WTC11 (cell line): Measurements from ENCODE around the gene OR4B1. TPM values are rescaled to one million over a fixed set of nuclear protein-coding genes. Genes with fewer than 3 reads are reported as not detected.

Source experiments
- ATAC-seq: fragments of 200-7000 bp; cut with Tn5 transposase; 2 replicates; pipeline ENCODE4 v1.10.0; 2021; ENCODE audit warnings: mild to moderate bottlenecking, moderate library complexity
- CTCF ChIA-PET: fragments of 300-600 bp; sonication (Branson Sonifier 250); formaldehyde crosslinking; loops from one replicate; lab custom pipeline; 2021; ENCODE audit warnings: antibody characterized with exemption; lab: Charles Lee
- POLR2A ChIA-PET: fragments of 350-600 bp; sonication (Branson Sonifier 250); formaldehyde crosslinking; loops from one replicate; lab custom pipeline; 2021; ENCODE audit warnings: antibody characterized with exemption; lab: Charles Lee
- DNase-seq: peaks from one replicate; pipeline ENCODE4 v3.0.0; 2021; ENCODE audit warnings: low spot score
- H3K27ac Mint-ChIP-seq: 2 replicates; pipeline ENCODE4 v1.8.0; 2021; ENCODE audit warnings: mixed read lengths
- H3K27me3 Mint-ChIP-seq: 2 replicates; pipeline ENCODE4 v1.8.0; 2021; ENCODE audit warnings: low read depth, mild to moderate bottlenecking, moderate library complexity, mixed read lengths
- H3K36me3 Mint-ChIP-seq: 2 replicates; pipeline ENCODE4 v1.8.0; 2021; ENCODE audit warnings: mixed read lengths
- H3K4me1 Mint-ChIP-seq: 2 replicates; pipeline ENCODE4 v1.8.0; 2022; ENCODE audit warnings: mixed read lengths
- H3K4me3 Mint-ChIP-seq: 2 replicates; pipeline ENCODE4 v1.8.0; 2021; ENCODE audit warnings: mild to moderate bottlenecking, moderate library complexity, mixed read lengths
- H3K9me3 Mint-ChIP-seq: 2 replicates; pipeline ENCODE4 v1.8.0; 2021; ENCODE audit warnings: mixed read lengths
- HMGA2 ChIP-seq: fragments of 250-450 bp; sonication (Bioruptor Pico); IDR thresholded peaks from 2 replicates; pipeline ENCODE4 v1.4.0; 2021; ENCODE audit warnings: mild to moderate bottlenecking, moderate library complexity
- NFYB ChIP-seq: sonication (generic); formaldehyde crosslinking; conservative IDR thresholded peaks from 2 replicates; pipeline ENCODE4 v1.8.0; 2022; ENCODE audit warnings: low read depth, missing genetic modification reagents
- NR1H2 ChIP-seq: sonication (generic); formaldehyde crosslinking; IDR thresholded peaks from 2 replicates; pipeline ENCODE4 v1.9.0; 2021; ENCODE audit warnings: mild to moderate bottlenecking, moderate library complexity, missing genetic modification reagents
- RORB ChIP-seq: fragments of 250-450 bp; sonication (Bioruptor Pico); IDR thresholded peaks from 2 replicates; pipeline ENCODE4 v1.9.0; 2021; ENCODE audit warnings: mild to moderate bottlenecking
- SMAD4 ChIP-seq: sonication (generic); formaldehyde crosslinking; IDR thresholded peaks from 2 replicates; pipeline ENCODE4 v1.8.0; 2022; ENCODE audit warnings: mild to moderate bottlenecking, missing genetic modification reagents
- SOX15 ChIP-seq: fragments of 250-450 bp; sonication (Bioruptor Pico); IDR thresholded peaks from 2 replicates; pipeline ENCODE4 v1.9.0; 2021; ENCODE audit warnings: mild to moderate bottlenecking
- TCF7 ChIP-seq: sonication (generic); formaldehyde crosslinking; IDR thresholded peaks from 2 replicates; pipeline ENCODE4 v1.8.0; 2022; ENCODE audit warnings: mild to moderate bottlenecking, low read depth, missing genetic modification reagents, moderate library complexity
- TP53 ChIP-seq: sonication (generic); formaldehyde crosslinking; IDR thresholded peaks from 2 replicates; pipeline ENCODE4 v1.8.1; 2023; ENCODE audit warnings: mild to moderate bottlenecking, missing genetic modification reagents
- ZNF138 ChIP-seq: sonication (generic); formaldehyde crosslinking; conservative IDR thresholded peaks from 2 replicates; pipeline ENCODE4 v1.8.1; 2022; ENCODE audit warnings: mild to moderate bottlenecking, moderate library complexity, missing genetic modification reagents
- ZNF416 ChIP-seq: fragments of 250-450 bp; sonication (Bioruptor Pico); IDR thresholded peaks from 2 replicates; pipeline ENCODE4 v1.9.0; 2021; ENCODE audit warnings: mild to moderate bottlenecking, inconsistent platforms
- total RNA-seq: library from RNA; stranded (reverse); gene quantifications from 3 replicates; pipeline ENCODE4 v1.2.3, GENCODE V29; 2021
- TF ChIP-seq, protein P1 (sequence below): sonication (generic); formaldehyde crosslinking; IDR thresholded peaks from 2 replicates; pipeline ENCODE4 v1.8.1; 2022; ENCODE audit warnings: missing genetic modification reagents, borderline replicate concordance
- TF ChIP-seq, protein P2 (sequence below): sonication (generic); formaldehyde crosslinking; IDR thresholded peaks from 2 replicates; pipeline ENCODE4 v1.8.1; 2022; ENCODE audit warnings: mild to moderate bottlenecking, moderate library complexity, missing genetic modification reagents
- TF ChIP-seq, protein P3 (sequence below): fragments of 250-450 bp; sonication (Bioruptor Pico); IDR thresholded peaks from 2 replicates; pipeline ENCODE4 v1.9.0; 2021; ENCODE audit warnings: mild to moderate bottlenecking
- TF ChIP-seq, protein P4 (sequence below): sonication (generic); formaldehyde crosslinking; IDR thresholded peaks from 2 replicates; pipeline ENCODE4 v1.8.1; 2022; ENCODE audit warnings: low read depth, missing genetic modification reagents, borderline replicate concordance
- TF ChIP-seq, protein P5 (sequence below): fragments of 250-450 bp; sonication (Bioruptor Pico); IDR thresholded peaks from 2 replicates; pipeline ENCODE4 v1.9.0; 2021; ENCODE audit warnings: mild to moderate bottlenecking, borderline replicate concordance
- TF ChIP-seq, protein P6 (sequence below): sonication (generic); formaldehyde crosslinking; IDR thresholded peaks from 2 replicates; pipeline ENCODE4 v1.8.1; 2023; ENCODE audit warnings: mild to moderate bottlenecking, missing genetic modification reagents
- TF ChIP-seq, protein P7 (sequence below): sonication (generic); formaldehyde crosslinking; IDR thresholded peaks from 2 replicates; pipeline ENCODE4 v1.8.0; 2023; ENCODE audit warnings: missing genetic modification reagents, mild to moderate bottlenecking, borderline replicate concordance
- TF ChIP-seq, protein P8 (sequence below): fragments of 250-450 bp; sonication (Bioruptor Pico); IDR thresholded peaks from 2 replicates; pipeline ENCODE4 v1.9.0; 2021; ENCODE audit warnings: mild to moderate bottlenecking

Gene OR4B1
- total RNA-seq, 1 experiment from 2014 or later, result not detected

DNA sequence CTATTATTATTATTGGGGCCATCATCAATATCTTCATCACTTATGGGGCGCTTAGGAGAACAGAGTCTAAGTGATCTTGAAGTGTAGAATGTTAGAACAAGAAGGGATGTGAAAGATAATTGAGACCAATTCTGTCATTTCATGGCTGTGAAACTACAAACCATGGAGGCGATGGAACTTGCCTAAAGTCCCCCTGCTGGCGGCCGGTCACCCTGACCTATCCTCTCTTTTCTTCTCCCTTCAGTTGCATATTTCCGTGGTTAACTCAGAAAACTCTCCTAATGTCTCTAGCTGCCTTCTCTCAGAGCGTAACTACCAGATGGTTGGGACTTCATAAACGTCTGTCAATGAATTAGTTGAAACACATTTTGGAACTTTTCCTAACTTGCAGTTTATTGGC lies 6.6 kb upstream of the OR4B1 start:
- Mint-ChIP-seq H3K36me3 (peaks cover 63% of the 10 kb centered on the region), H3K4me3 (no peak overlapping the region), H3K9me3 (peaks cover 91% of the 10 kb centered on the region), H3K4me1 (no peaks in the 10 kb centered on the region), H3K27ac (no peak overlapping the region), H3K27me3 (peaks cover 7% of the 10 kb centered on the region)
- ChIA-PET POLR2A (no interaction called here), CTCF (no interaction called here)
- TF ChIP-seq, protein P1, sequence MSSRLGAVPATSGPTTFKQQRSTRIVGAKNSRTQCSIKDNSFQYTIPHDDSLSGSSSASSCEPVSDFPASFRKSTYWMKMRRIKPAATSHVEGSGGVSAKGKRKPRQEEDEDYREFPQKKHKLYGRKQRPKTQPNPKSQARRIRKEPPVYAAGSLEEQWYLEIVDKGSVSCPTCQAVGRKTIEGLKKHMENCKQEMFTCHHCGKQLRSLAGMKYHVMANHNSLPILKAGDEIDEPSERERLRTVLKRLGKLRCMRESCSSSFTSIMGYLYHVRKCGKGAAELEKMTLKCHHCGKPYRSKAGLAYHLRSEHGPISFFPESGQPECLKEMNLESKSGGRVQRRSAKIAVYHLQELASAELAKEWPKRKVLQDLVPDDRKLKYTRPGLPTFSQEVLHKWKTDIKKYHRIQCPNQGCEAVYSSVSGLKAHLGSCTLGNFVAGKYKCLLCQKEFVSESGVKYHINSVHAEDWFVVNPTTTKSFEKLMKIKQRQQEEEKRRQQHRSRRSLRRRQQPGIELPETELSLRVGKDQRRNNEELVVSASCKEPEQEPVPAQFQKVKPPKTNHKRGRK (CRISPR knock-in tag), result no peak
- no peak for TF ChIP-seq HMGA2 (CRISPR knock-in tag)
- TF ChIP-seq NR1H2 (CRISPR knock-in tag), result no peak
- TF ChIP-seq SOX15 (CRISPR knock-in tag), result no peak
- TF ChIP-seq, protein P2, sequence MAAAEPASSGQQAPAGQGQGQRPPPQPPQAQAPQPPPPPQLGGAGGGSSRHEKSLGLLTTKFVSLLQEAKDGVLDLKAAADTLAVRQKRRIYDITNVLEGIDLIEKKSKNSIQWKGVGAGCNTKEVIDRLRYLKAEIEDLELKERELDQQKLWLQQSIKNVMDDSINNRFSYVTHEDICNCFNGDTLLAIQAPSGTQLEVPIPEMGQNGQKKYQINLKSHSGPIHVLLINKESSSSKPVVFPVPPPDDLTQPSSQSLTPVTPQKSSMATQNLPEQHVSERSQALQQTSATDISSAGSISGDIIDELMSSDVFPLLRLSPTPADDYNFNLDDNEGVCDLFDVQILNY (CRISPR knock-in tag), result no peak
- no peak for TF ChIP-seq TP53 (CRISPR knock-in tag)
- TF ChIP-seq, protein P3, sequence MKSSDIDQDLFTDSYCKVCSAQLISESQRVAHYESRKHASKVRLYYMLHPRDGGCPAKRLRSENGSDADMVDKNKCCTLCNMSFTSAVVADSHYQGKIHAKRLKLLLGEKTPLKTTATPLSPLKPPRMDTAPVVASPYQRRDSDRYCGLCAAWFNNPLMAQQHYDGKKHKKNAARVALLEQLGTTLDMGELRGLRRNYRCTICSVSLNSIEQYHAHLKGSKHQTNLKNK, result no peak
- no peak for TF ChIP-seq ZNF416 (CRISPR knock-in tag)
- TF ChIP-seq RORB (CRISPR knock-in tag), result no peak
- no peak for TF ChIP-seq NFYB
- TF ChIP-seq, protein P4, sequence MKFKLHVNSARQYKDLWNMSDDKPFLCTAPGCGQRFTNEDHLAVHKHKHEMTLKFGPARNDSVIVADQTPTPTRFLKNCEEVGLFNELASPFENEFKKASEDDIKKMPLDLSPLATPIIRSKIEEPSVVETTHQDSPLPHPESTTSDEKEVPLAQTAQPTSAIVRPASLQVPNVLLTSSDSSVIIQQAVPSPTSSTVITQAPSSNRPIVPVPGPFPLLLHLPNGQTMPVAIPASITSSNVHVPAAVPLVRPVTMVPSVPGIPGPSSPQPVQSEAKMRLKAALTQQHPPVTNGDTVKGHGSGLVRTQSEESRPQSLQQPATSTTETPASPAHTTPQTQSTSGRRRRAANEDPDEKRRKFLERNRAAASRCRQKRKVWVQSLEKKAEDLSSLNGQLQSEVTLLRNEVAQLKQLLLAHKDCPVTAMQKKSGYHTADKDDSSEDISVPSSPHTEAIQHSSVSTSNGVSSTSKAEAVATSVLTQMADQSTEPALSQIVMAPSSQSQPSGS (CRISPR knock-in tag), result no peak
- TF ChIP-seq SMAD4 (CRISPR knock-in tag), result no peak
- no peak for TF ChIP-seq ZNF138
- TF ChIP-seq, protein P5, sequence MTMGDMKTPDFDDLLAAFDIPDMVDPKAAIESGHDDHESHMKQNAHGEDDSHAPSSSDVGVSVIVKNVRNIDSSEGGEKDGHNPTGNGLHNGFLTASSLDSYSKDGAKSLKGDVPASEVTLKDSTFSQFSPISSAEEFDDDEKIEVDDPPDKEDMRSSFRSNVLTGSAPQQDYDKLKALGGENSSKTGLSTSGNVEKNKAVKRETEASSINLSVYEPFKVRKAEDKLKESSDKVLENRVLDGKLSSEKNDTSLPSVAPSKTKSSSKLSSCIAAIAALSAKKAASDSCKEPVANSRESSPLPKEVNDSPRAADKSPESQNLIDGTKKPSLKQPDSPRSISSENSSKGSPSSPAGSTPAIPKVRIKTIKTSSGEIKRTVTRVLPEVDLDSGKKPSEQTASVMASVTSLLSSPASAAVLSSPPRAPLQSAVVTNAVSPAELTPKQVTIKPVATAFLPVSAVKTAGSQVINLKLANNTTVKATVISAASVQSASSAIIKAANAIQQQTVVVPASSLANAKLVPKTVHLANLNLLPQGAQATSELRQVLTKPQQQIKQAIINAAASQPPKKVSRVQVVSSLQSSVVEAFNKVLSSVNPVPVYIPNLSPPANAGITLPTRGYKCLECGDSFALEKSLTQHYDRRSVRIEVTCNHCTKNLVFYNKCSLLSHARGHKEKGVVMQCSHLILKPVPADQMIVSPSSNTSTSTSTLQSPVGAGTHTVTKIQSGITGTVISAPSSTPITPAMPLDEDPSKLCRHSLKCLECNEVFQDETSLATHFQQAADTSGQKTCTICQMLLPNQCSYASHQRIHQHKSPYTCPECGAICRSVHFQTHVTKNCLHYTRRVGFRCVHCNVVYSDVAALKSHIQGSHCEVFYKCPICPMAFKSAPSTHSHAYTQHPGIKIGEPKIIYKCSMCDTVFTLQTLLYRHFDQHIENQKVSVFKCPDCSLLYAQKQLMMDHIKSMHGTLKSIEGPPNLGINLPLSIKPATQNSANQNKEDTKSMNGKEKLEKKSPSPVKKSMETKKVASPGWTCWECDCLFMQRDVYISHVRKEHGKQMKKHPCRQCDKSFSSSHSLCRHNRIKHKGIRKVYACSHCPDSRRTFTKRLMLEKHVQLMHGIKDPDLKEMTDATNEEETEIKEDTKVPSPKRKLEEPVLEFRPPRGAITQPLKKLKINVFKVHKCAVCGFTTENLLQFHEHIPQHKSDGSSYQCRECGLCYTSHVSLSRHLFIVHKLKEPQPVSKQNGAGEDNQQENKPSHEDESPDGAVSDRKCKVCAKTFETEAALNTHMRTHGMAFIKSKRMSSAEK (CRISPR knock-in tag), result no peak
- TF ChIP-seq, protein P6, sequence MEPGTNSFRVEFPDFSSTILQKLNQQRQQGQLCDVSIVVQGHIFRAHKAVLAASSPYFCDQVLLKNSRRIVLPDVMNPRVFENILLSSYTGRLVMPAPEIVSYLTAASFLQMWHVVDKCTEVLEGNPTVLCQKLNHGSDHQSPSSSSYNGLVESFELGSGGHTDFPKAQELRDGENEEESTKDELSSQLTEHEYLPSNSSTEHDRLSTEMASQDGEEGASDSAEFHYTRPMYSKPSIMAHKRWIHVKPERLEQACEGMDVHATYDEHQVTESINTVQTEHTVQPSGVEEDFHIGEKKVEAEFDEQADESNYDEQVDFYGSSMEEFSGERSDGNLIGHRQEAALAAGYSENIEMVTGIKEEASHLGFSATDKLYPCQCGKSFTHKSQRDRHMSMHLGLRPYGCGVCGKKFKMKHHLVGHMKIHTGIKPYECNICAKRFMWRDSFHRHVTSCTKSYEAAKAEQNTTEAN (CRISPR knock-in tag), result no peak
- no peak for TF ChIP-seq TCF7 (CRISPR knock-in tag)
- TF ChIP-seq, protein P7, sequence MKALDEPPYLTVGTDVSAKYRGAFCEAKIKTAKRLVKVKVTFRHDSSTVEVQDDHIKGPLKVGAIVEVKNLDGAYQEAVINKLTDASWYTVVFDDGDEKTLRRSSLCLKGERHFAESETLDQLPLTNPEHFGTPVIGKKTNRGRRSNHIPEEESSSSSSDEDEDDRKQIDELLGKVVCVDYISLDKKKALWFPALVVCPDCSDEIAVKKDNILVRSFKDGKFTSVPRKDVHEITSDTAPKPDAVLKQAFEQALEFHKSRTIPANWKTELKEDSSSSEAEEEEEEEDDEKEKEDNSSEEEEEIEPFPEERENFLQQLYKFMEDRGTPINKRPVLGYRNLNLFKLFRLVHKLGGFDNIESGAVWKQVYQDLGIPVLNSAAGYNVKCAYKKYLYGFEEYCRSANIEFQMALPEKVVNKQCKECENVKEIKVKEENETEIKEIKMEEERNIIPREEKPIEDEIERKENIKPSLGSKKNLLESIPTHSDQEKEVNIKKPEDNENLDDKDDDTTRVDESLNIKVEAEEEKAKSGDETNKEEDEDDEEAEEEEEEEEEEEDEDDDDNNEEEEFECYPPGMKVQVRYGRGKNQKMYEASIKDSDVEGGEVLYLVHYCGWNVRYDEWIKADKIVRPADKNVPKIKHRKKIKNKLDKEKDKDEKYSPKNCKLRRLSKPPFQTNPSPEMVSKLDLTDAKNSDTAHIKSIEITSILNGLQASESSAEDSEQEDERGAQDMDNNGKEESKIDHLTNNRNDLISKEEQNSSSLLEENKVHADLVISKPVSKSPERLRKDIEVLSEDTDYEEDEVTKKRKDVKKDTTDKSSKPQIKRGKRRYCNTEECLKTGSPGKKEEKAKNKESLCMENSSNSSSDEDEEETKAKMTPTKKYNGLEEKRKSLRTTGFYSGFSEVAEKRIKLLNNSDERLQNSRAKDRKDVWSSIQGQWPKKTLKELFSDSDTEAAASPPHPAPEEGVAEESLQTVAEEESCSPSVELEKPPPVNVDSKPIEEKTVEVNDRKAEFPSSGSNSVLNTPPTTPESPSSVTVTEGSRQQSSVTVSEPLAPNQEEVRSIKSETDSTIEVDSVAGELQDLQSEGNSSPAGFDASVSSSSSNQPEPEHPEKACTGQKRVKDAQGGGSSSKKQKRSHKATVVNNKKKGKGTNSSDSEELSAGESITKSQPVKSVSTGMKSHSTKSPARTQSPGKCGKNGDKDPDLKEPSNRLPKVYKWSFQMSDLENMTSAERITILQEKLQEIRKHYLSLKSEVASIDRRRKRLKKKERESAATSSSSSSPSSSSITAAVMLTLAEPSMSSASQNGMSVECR (CRISPR knock-in tag), result no peak
- TF ChIP-seq, protein P8, sequence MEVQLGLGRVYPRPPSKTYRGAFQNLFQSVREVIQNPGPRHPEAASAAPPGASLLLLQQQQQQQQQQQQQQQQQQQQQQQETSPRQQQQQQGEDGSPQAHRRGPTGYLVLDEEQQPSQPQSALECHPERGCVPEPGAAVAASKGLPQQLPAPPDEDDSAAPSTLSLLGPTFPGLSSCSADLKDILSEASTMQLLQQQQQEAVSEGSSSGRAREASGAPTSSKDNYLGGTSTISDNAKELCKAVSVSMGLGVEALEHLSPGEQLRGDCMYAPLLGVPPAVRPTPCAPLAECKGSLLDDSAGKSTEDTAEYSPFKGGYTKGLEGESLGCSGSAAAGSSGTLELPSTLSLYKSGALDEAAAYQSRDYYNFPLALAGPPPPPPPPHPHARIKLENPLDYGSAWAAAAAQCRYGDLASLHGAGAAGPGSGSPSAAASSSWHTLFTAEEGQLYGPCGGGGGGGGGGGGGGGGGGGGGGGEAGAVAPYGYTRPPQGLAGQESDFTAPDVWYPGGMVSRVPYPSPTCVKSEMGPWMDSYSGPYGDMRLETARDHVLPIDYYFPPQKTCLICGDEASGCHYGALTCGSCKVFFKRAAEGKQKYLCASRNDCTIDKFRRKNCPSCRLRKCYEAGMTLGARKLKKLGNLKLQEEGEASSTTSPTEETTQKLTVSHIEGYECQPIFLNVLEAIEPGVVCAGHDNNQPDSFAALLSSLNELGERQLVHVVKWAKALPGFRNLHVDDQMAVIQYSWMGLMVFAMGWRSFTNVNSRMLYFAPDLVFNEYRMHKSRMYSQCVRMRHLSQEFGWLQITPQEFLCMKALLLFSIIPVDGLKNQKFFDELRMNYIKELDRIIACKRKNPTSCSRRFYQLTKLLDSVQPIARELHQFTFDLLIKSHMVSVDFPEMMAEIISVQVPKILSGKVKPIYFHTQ (CRISPR knock-in tag), result no peak
- DNase-seq, result no peak
- ATAC-seq, result no peak
